Measurements from ENCODE around the gene GSTM3. TPM values are rescaled to one million over a fixed set of nuclear protein-coding genes. Genes with fewer than 3 reads are reported as not detected.
"Not testable (repeated sequence)": the region's sequence is repeated elsewhere in the genome, so short reads cannot be mapped to it uniquely, and the experiment has no call there.

The GSTM3 gene
- total RNA-seq, 1 experiment from 2014 or later = 67.9 TPM

DNA sequence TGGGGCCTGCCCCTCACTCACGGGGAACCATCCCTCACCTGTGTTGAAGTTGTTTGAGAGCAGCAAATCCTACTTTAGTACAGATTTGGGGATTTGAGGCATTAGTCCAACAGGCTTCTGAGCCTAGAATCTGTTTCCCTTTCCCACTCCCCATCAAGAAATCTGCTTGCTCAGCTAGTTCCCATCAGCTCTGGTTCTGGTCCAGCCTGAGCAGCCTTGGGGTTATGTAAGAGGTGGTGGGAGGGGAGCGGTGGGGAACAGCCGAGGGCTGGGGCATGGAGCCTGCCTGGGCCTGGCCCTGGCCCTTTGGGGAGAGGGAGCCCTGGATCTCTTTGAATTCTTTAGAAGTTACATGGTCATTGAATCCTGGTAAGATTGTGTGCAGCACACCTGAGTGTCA lies 24.7 kb downstream of the GSTM3 start:
- intact Hi-C loops (cut with micrococcal nuclease; ENCODE audit: unreplicated experiment) = loop anchor here (5.0 kb wide), 1 partner anchor 266 kb away; the partner anchor contains the start of gene AHCYL1
- no peaks in the 10 kb centered on the region for H3K9me3 Mint-ChIP-seq (ENCODE audit: low read depth, unreplicated experiment)
- no peak overlapping the region for H3K27ac Mint-ChIP-seq (ENCODE audit: unreplicated experiment)
- no TSS peak for BruUV-seq (replicated peaks)
- peaks cover 13% of the 10 kb centered on the region for H3K27me3 Mint-ChIP-seq (ENCODE audit: unreplicated experiment)
- no peak for DNase-seq
- no peaks in the 10 kb centered on the region for H3K36me3 Mint-ChIP-seq (ENCODE audit: insufficient read depth, unreplicated experiment)
- CTCF ChIA-PET = no interaction called here
- H3K4me3 Mint-ChIP-seq (ENCODE audit: low read depth, unreplicated experiment) = no peak overlapping the region
- H3K4me1 Mint-ChIP-seq (ENCODE audit: low read depth, unreplicated experiment) = no peaks in the 10 kb centered on the region
- TF ChIP-seq, protein P1, sequence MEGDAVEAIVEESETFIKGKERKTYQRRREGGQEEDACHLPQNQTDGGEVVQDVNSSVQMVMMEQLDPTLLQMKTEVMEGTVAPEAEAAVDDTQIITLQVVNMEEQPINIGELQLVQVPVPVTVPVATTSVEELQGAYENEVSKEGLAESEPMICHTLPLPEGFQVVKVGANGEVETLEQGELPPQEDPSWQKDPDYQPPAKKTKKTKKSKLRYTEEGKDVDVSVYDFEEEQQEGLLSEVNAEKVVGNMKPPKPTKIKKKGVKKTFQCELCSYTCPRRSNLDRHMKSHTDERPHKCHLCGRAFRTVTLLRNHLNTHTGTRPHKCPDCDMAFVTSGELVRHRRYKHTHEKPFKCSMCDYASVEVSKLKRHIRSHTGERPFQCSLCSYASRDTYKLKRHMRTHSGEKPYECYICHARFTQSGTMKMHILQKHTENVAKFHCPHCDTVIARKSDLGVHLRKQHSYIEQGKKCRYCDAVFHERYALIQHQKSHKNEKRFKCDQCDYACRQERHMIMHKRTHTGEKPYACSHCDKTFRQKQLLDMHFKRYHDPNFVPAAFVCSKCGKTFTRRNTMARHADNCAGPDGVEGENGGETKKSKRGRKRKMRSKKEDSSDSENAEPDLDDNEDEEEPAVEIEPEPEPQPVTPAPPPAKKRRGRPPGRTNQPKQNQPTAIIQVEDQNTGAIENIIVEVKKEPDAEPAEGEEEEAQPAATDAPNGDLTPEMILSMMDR (IDR thresholded peaks at IDR 0.05; ENCODE audit: unreplicated experiment) = no peak

- Mint-ChIP-seq H3K4me3 (ENCODE audit: low read depth, unreplicated experiment) (no peak overlapping the region), H3K36me3 (ENCODE audit: insufficient read depth, unreplicated experiment) (no peaks in the 10 kb centered on the region), H3K27me3 (ENCODE audit: unreplicated experiment) (peaks cover 13% of the 10 kb centered on the region), H3K9me3 (ENCODE audit: low read depth, unreplicated experiment) (no peaks in the 10 kb centered on the region), H3K4me1 (ENCODE audit: low read depth, unreplicated experiment) (no peaks in the 10 kb centered on the region), H3K27ac (ENCODE audit: unreplicated experiment) (no peak overlapping the region)
- CTCF ChIA-PET = no interaction called here
- TF ChIP-seq, protein P1 (IDR thresholded peaks at IDR 0.05; ENCODE audit: unreplicated experiment) = no peak
- DNase-seq = no peak
- intact Hi-C loops (cut with micrococcal nuclease; ENCODE audit: unreplicated experiment) = loop anchor here (5.0 kb wide), 1 partner anchor 267 kb away; the partner anchor contains the start of gene AHCYL1
- no TSS peak for BruUV-seq (replicated peaks)
Observed at GRCh38 chr1:109714661-109715372, 26.0 kb downstream of the GSTM3 start.

GRCh38 chr1:109713636-109714035 lies 27.2 kb downstream of the GSTM3 start:
- no TSS peak for BruUV-seq (replicated peaks)
- DNase-seq = no peak
- Mint-ChIP-seq H3K9me3 (ENCODE audit: low read depth, unreplicated experiment) (no peaks in the 10 kb centered on the region), H3K36me3 (ENCODE audit: insufficient read depth, unreplicated experiment) (no peaks in the 10 kb centered on the region), H3K4me3 (ENCODE audit: low read depth, unreplicated experiment) (no peak overlapping the region), H3K27ac (ENCODE audit: unreplicated experiment) (no peak overlapping the region), H3K27me3 (ENCODE audit: unreplicated experiment) (peaks cover 13% of the 10 kb centered on the region), H3K4me1 (ENCODE audit: low read depth, unreplicated experiment) (no peaks in the 10 kb centered on the region)
- TF ChIP-seq, protein P1 (IDR thresholded peaks at IDR 0.05; ENCODE audit: unreplicated experiment) = no peak
- CTCF ChIA-PET = no interaction called here
- intact Hi-C loops (cut with micrococcal nuclease; ENCODE audit: unreplicated experiment) = no loop called here

- BruUV-seq (replicated peaks) = no TSS peak
- H3K9me3 Mint-ChIP-seq (ENCODE audit: low read depth, unreplicated experiment) = no peaks in the 10 kb centered on the region
- H3K36me3 Mint-ChIP-seq (ENCODE audit: insufficient read depth, unreplicated experiment) = no peaks in the 10 kb centered on the region
- no peak overlapping the region for H3K4me3 Mint-ChIP-seq (ENCODE audit: low read depth, unreplicated experiment)
- H3K27me3 Mint-ChIP-seq (ENCODE audit: unreplicated experiment) = peaks cover 13% of the 10 kb centered on the region
- H3K27ac Mint-ChIP-seq (ENCODE audit: unreplicated experiment) = no peak overlapping the region
- TF ChIP-seq, protein P1 (IDR thresholded peaks at IDR 0.05; ENCODE audit: unreplicated experiment) = no peak
- intact Hi-C loops (cut with micrococcal nuclease; ENCODE audit: unreplicated experiment) = no loop called here
- DNase-seq = no peak
- CTCF ChIA-PET = no interaction called here
- H3K4me1 Mint-ChIP-seq (ENCODE audit: low read depth, unreplicated experiment) = no peaks in the 10 kb centered on the region
Observed at GRCh38 chr1:109712321-109712864, 28.4 kb downstream of the GSTM3 start.

- DNase-seq; H3K4me3 Mint-ChIP-seq (ENCODE audit: low read depth, unreplicated experiment); H3K36me3 Mint-ChIP-seq (ENCODE audit: insufficient read depth, unreplicated experiment); CTCF ChIA-PET; H3K9me3 Mint-ChIP-seq (ENCODE audit: low read depth, unreplicated experiment); H3K4me1 Mint-ChIP-seq (ENCODE audit: low read depth, unreplicated experiment); BruUV-seq (replicated peaks); H3K27ac Mint-ChIP-seq (ENCODE audit: unreplicated experiment); intact Hi-C loops (cut with micrococcal nuclease; ENCODE audit: unreplicated experiment): not testable (repeated sequence)
- peaks cover 13% of the 10 kb centered on the region for H3K27me3 Mint-ChIP-seq (ENCODE audit: unreplicated experiment)
Observed at GRCh38 chr1:109711593-109712320, 29.1 kb downstream of the GSTM3 start, which contains the start of gene GSTM5. GSTM5 (plus strand) TSS chr1:109712251; CDS start chr1:109712313, 62 bp downstream.

DNA sequence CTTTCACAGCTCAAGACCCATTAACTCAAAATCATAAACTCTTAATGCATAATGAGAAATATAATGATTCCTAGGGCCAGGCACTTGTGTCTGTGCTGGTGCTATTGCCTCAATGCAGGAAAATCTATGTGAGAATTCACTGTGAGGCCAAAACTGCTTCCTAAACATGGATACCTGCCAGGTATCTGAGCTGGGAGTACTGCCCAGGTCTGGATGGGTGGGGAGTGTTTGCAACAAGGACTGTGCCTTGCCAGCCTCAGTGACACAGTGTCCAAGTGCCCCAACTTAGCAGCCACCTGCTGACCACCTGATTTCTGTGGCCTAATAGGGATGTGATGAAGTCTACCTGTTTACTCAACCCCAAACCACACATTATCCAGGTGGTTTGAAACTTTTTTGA lies 31.0 kb downstream of the GSTM3 start:
- H3K36me3 Mint-ChIP-seq (ENCODE audit: insufficient read depth, unreplicated experiment); BruUV-seq (replicated peaks); H3K27ac Mint-ChIP-seq (ENCODE audit: unreplicated experiment); H3K4me3 Mint-ChIP-seq (ENCODE audit: low read depth, unreplicated experiment); H3K9me3 Mint-ChIP-seq (ENCODE audit: low read depth, unreplicated experiment); H3K4me1 Mint-ChIP-seq (ENCODE audit: low read depth, unreplicated experiment); intact Hi-C loops (cut with micrococcal nuclease; ENCODE audit: unreplicated experiment); DNase-seq; CTCF ChIA-PET: not testable (repeated sequence)
- H3K27me3 Mint-ChIP-seq (ENCODE audit: unreplicated experiment) = peaks cover 16% of the 10 kb centered on the region

Measured in Calu3 (cell line).